H7 (cell line): ENCODE measurements around the gene FAM114A2. TPM values are rescaled to one million over a fixed set of nuclear protein-coding genes. Genes with fewer than 3 reads are reported as not detected.

Experiments
- DNase-seq: peaks from one replicate; pipeline ENCODE4 v3.0.0; 2012
- H3K27me3 ChIP-seq: 2 replicates; pipeline ENCODE4 v1.6.0; 2011; ENCODE audit warnings: mild to moderate bottlenecking, low read length; ENCODE audit not compliant: control insufficient read depth, insufficient read depth
- H3K36me3 ChIP-seq: replicated peaks from 2 replicates; pipeline ENCODE4 v1.5.1; 2011; ENCODE audit warnings: low read length; ENCODE audit not compliant: control insufficient read depth, insufficient read depth
- H3K4me3 ChIP-seq: 2 replicates; pipeline ENCODE4 v1.5.1; 2011; ENCODE audit warnings: low read depth, mild to moderate bottlenecking, control low read depth, low read length, moderate library complexity; ENCODE audit not compliant: insufficient read depth
- total RNA-seq: library from RNA; depleted of rRNA; stranded (reverse); fragments of >200 nt; shearing (Covaris generic); gene quantifications from 2 replicates; pipeline ENCODE4 v1.2.3, GENCODE V29; 2014

The FAM114A2 gene
- total RNA-seq, 1 experiment from 2014 or later, result 6.1 TPM

DNA sequence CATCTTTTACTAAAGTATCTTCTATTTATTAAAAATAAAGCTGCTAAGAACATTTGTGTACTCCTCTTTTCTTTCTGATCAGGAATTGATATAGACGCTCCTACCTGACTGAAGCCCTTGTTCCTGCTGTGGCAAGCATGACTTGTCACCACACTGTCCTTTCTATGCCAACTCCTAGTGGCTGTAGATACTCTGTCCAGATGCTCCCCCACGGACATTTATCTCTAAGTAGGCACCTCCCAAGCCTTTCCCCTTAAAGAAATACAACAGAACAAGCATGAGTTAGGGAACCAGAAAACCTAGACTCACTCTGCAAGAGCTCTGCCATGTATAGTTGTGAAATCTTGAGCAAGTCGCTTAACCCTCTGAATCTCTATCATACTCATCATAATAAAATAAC, 53.2 kb downstream of the FAM114A2 start:
- H3K36me3 ChIP-seq, result no peaks in the 10 kb centered on the region
- no peak for DNase-seq
- no peaks in the 10 kb centered on the region for H3K27me3 ChIP-seq
- H3K4me3 ChIP-seq, result no peak overlapping the region

- Histone ChIP-seq H3K36me3 (no peaks in the 10 kb centered on the region), H3K27me3 (no peaks in the 10 kb centered on the region), H3K4me3 (no peak overlapping the region)
- no peak for DNase-seq
These were observed 54.8 kb downstream of the FAM114A2 start for GRCh38 chr5:153983885-153984284.

DNA sequence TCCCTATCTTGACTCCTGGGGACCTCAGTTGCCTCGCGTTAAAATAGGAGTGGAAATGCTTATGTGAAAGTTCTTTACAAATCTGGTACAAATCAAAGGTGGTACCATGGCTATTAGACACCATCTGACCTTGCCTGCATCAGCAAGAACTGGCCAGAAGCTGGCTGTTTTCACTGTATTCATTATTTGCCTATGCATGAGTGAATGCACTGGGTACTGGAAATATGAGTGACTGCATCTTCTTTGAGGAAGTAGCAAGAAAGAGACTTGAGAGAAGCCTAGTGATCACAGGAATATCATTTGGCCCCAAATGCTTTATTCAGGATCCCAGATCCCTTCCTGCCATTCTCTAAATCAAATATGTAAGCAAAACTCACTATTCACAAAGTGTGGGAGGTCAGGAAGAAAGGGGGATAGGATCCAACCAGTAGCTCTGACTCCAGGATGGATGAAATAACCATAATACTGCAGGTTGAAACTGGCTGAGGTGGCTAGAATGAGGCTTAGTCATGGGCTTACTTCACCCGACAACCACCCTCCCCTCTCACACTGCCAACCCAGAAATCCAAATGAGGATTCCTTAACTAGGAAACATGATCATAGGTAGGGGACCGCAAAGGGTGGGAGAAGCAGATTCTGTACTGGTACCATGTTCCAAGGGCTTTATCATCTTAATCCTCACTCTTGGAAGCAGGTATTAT, 56.7 kb downstream of the FAM114A2 start:
- DNase-seq, result no peak
- H3K36me3 ChIP-seq, result no peaks in the 10 kb centered on the region
- no peaks in the 10 kb centered on the region for H3K27me3 ChIP-seq
- H3K4me3 ChIP-seq, result no peak overlapping the region

GRCh38 chr5:153979028-153979783, 59.5 kb downstream of the FAM114A2 start:
- DNase-seq, result no peak

GRCh38 chr5:153974813-153975163, 63.9 kb downstream of the FAM114A2 start:
- no peaks in the 10 kb centered on the region for H3K27me3 ChIP-seq
- H3K36me3 ChIP-seq, result no peaks in the 10 kb centered on the region
- H3K4me3 ChIP-seq, result no peak overlapping the region
- no peak for DNase-seq

More at GRCh38 chr5:153979028-153979783, 59.5 kb downstream of the FAM114A2 start:
- H3K27me3 ChIP-seq, result no peaks in the 10 kb centered on the region
- H3K4me3 ChIP-seq, result no peak overlapping the region
- H3K36me3 ChIP-seq, result no peaks in the 10 kb centered on the region

DNA sequence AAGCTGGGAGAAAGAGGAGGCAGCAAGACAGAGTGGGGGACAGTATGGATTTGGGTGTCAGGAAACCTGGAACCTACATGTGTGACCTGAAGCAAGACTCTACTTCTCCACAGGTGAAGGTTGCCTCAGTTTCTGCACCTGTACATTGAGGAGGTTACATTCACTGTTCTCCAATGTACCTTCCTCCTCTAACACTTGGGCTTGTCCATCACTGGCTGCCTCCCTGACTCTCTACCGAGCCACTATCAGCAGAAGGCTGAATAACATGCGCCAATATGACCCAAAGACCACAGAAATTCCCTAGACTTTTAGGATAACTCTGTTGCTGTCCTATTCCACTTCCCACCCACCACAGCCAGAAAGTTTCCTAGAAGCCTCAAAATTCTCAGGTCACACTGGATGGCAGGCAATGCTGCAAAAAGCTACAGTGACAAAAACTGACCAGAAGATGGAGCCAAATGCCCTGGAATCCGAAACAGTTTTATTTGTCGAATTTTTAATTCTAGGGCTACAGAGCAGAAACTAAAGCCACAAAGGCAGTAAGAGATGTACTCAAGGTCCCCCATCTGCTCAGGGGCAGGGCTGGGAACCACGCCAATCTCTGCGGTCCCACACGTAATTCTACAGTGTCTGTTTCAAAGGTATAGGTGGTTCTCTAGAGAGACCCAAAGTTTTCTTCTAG, 64.4 kb downstream of the FAM114A2 start:
- Histone ChIP-seq H3K36me3 (no peaks in the 10 kb centered on the region), H3K4me3 (no peak overlapping the region), H3K27me3 (no peaks in the 10 kb centered on the region)
- DNase-seq, result peak; percentile 58

GRCh38 chr5:153972240-153972639, 66.5 kb downstream of the FAM114A2 start:
- no peak for DNase-seq
- H3K4me3 ChIP-seq, result no peak overlapping the region

DNA sequence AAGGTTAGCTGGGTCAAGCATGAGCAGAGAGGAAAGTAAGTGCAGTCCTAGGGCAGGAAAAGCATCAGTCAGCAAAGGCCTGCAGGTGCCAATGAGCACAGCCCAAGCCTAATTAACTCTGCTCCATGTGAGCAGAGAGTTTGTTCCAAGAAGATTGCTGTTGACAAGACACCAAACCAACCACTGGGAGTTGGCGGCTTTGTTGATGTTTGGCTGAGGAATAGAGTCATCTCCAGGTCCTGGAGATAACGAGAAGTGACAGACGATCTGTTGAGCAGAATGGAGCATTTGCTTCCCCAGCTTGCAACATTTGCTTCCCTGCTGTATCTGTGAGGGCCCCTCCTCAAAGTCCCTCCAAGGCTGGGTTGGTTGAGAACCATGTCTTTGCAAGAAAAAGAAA, 68.2 kb downstream of the FAM114A2 start:
- Histone ChIP-seq H3K27me3 (no peaks in the 10 kb centered on the region), H3K4me3 (no peak overlapping the region), H3K36me3 (no peaks in the 10 kb centered on the region)
- DNase-seq, result no peak

More at GRCh38 chr5:153972240-153972639, 66.5 kb downstream of the FAM114A2 start:
- Histone ChIP-seq H3K36me3 (no peaks in the 10 kb centered on the region), H3K27me3 (no peaks in the 10 kb centered on the region)

DNA sequence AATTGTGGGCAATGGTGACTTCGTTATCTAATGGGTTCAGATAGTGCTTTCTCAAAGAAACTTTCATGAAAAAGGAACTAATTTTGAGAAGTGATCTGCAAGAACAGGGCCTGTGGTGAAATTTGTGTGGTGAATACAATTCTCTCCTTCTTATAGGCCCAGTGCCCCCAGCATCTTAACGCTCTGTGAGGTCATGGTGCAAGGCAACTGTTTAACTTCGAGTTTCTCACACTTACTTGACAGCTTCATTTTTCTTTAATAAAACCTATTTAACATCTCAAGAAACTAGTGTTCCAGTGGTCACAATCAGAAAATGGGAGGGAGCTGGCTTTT, 69.2 kb downstream of the FAM114A2 start:
- H3K27me3 ChIP-seq, result no peaks in the 10 kb centered on the region

GRCh38 chr5:153968761-153969562, 69.7 kb downstream of the FAM114A2 start:
- DNase-seq, result no peak
- H3K27me3 ChIP-seq, result no peaks in the 10 kb centered on the region
- H3K4me3 ChIP-seq, result no peak overlapping the region
- H3K36me3 ChIP-seq, result no peaks in the 10 kb centered on the region

More for the DNA sequence above, 69.2 kb downstream of the FAM114A2 start:
- Histone ChIP-seq H3K36me3 (no peaks in the 10 kb centered on the region), H3K4me3 (no peak overlapping the region)
- DNase-seq, result no peak

- no peaks in the 10 kb centered on the region for H3K27me3 ChIP-seq
- peak; percentile 89 for DNase-seq
- H3K4me3 ChIP-seq, result peak overlapping the region; percentile 17; the same call in 1 of the 2 replicates
- H3K36me3 ChIP-seq, result no peaks in the 10 kb centered on the region
These were observed 73.6 kb downstream of the FAM114A2 start for GRCh38 chr5:153964880-153965645.

DNA sequence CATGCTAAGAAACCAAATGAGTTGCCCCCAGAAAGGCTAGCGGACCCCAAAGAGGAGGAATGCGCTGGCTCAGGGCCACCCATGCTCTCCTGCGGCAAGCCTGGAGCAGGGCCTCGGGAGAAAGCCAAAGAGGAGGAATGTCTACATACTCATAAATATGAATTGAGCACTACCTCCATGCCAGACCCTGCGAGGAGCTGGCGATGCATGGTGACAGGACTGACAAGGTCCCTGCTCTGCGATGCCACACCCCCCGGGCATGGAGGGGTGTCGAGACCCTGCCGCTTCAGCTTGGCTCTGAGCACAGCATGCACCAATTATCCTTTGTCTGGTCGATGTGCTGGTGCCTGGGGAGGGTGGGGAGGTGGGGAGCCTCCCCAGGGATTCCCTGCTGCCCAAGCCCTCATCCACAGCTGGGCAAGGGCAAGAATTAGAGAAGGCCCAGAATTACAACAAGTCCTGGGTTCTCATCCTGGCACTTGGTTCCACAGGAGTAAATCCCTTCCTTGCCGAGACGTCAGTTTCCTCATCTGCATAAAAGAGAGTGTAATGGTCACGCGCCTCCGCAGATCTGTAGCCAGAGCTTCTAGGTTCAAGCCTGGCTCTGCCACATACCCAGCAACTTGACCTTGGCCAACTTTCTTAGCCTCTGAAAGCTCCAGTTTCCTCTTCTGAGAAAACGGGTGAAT, 74.4 kb downstream of the FAM114A2 start:
- DNase-seq, result peak; percentile 46
- no peaks in the 10 kb centered on the region for H3K27me3 ChIP-seq
- H3K4me3 ChIP-seq, result no peak overlapping the region
- H3K36me3 ChIP-seq, result no peaks in the 10 kb centered on the region
